G401 (cell line): ENCODE measurements around the gene SUPT16H. TPM values are rescaled to one million over a fixed set of nuclear protein-coding genes. Genes with fewer than 3 reads are reported as not detected.
"Not testable (repeated sequence)": the region's sequence is repeated elsewhere in the genome, so short reads cannot be mapped to it uniquely, and the experiment has no call there.

ENCODE experiments used
- DNase-seq: peaks from one replicate; pipeline ENCODE4 v3.0.0-alpha.2; 2015; ENCODE audit warnings: low spot score
- in situ Hi-C: cut with HindIII; loops from 2 replicates; pipeline ENCODE4 v1.10.0; 2016; ENCODE audit warnings: low sequenced_read_pairs, mixed read lengths
- total RNA-seq: library from RNA; depleted of rRNA; stranded (reverse); fragments of >200 nt; shearing (Covaris generic); gene quantifications from 2 replicates; pipeline ENCODE4 v1.2.3, GENCODE V29; 2014; rRNA removed

Gene SUPT16H
- total RNA-seq, 1 experiment from 2014 or later = 87.7 TPM

- in situ Hi-C loops = no loop called here
- peak; percentile 95 for DNase-seq
Measured at GRCh38 chr14:21308479-21309237, 75.2 kb downstream of the SUPT16H start.

GRCh38 chr14:21308132-21308478, 75.7 kb downstream of the SUPT16H start:
- DNase-seq = no peak
- in situ Hi-C loops = no loop called here

- in situ Hi-C loops = no loop called here
- DNase-seq = no peak
Measured at GRCh38 chr14:21307637-21308036, 76.2 kb downstream of the SUPT16H start.

- DNase-seq, in situ Hi-C loops: not testable (repeated sequence)
Measured at GRCh38 chr14:21302836-21303140, 81.0 kb downstream of the SUPT16H start.

GRCh38 chr14:21302013-21302835, 81.6 kb downstream of the SUPT16H start:
- DNase-seq = no peak
- in situ Hi-C loops = no loop called here

Other genes starting within 250 kb of the SUPT16H start
- 0.71 TPM in 1 of 2 replicates, not detected in the other for gene OR5AU1, start 228.0 kb downstream of the SUPT16H start, total RNA-seq
- 1,370 and 1,766 TPM in 2 replicates for gene HNRNPC, start 114.6 kb downstream of the SUPT16H start, total RNA-seq
- 0.18 TPM in 1 of 2 replicates, not detected in the other for gene RPGRIP1, start 103.9 kb downstream of the SUPT16H start, total RNA-seq
- 54.4 and 65.0 TPM in 2 replicates for gene CHD8, start 72.1 kb upstream of the SUPT16H start, total RNA-seq
- gene RAB2B, start 92.9 kb upstream of the SUPT16H start, total RNA-seq = 9.0 and 13.4 TPM in 2 replicates
- 45.6 and 56.6 TPM in 2 replicates for gene TOX4, start 93.2 kb upstream of the SUPT16H start, total RNA-seq
- gene METTL3, start 127.3 kb upstream of the SUPT16H start, total RNA-seq = 75.0 and 77.5 TPM in 2 replicates
- gene SALL2, start 142.3 kb upstream of the SUPT16H start, total RNA-seq = 15.0 and 15.3 TPM in 2 replicates
- not detected in 2 replicates for gene OR10G3, start 196.1 kb upstream of the SUPT16H start, total RNA-seq